AG08395 (cell line): ENCODE results near the gene AQP3.
"Not testable (repeated sequence)": the region's sequence is repeated elsewhere in the genome, so short reads cannot be mapped to it uniquely, and the experiment has no call there.

ENCODE experiments used
- DNase-seq: peaks from one replicate; pipeline ENCODE4 v3.0.0; 2012; ENCODE audit warnings: mixed read lengths, low spot score

AQP3 gene

DNA sequence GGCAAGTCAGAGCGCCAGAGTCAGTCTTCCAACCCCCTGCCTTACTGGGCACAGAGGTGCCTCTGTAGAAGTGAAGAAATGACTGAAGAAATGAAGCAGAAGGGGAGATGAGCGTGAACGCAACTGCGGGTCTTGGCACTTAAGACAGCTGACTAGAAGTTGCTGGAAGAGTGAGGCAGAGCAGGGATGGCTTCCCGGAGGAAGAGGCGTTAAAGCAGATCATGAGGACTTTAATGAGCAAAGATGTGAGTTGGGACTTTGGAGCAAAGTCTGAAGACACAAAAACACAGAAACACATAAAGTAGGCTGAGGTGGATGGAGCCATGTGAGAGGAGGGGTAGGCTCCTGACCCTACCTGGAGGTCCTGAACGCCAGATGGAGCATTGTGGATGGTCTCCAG, 7.2 kb downstream of the AQP3 start:
- DNase-seq, result no peak

GRCh38 chr9:33439731-33440130, 7.7 kb downstream of the AQP3 start:
- peak; percentile 30 for DNase-seq

- no peak for DNase-seq
Measured at GRCh38 chr9:33438926-33439680, 8.3 kb downstream of the AQP3 start.

DNA sequence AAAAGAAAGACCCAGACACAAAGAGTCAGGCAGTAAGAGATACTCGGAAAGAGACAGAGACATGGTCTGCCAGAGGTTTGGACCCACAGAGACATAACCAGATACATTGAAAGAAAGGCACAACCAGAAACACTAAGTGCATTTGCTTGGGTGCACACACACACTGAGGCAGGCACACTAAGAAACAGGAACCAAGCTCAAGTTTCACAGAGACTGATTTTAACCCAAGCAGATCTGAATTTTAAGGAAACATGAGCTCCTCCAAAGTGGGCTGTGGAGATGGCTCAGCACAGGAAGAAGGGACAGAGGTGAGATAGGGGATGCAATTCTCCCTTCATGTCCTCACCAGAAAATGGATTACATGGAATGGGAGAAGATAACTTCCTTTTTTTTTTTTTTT, 9.5 kb downstream of the AQP3 start:
- no peak for DNase-seq

- DNase-seq, result no peak
Measured at GRCh38 chr9:33437205-33437604, 10.2 kb downstream of the AQP3 start.

- DNase-seq, result no peak
Measured at GRCh38 chr9:33436445-33436844, 10.9 kb downstream of the AQP3 start.

GRCh38 chr9:33435821-33436277, 11.5 kb downstream of the AQP3 start:
- peak; percentile 34 for DNase-seq

- DNase-seq, result no peak
Measured at GRCh38 chr9:33434317-33435105, 12.9 kb downstream of the AQP3 start.

- no peak for DNase-seq
Measured at GRCh38 chr9:33433871-33434270, 13.5 kb downstream of the AQP3 start.

- no peak for DNase-seq
Measured at GRCh38 chr9:33431420-33431819, 16.0 kb downstream of the AQP3 start.

DNA sequence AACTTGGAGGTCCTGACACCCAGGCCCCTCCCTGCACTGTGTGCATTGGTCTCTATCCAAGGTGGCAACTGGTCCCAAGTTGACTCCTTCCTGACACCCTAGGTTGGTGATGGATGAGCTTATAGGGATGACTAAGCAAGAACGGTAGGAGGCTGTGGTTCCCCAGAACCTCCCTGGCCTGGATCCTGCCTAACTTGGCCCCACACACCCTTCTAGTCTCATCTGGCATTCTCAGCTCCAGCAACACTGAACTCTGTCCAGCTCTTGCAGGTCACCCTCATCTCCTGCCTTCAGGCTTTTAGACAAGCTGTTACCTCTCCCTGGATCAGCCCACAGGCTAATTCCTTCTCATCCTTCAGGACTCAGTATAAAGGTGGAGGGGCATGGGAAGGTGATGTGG, 16.5 kb downstream of the AQP3 start:
- peak; percentile 41 for DNase-seq

GRCh38 chr9:33429256-33429985, 18.0 kb downstream of the AQP3 start:
- no peak for DNase-seq

GRCh38 chr9:33426843-33427293, 20.5 kb downstream of the AQP3 start:
- no peak for DNase-seq

- no peak for DNase-seq
Measured at GRCh38 chr9:33425128-33425533, 22.3 kb downstream of the AQP3 start.

GRCh38 chr9:33424492-33424891, 22.9 kb downstream of the AQP3 start:
- DNase-seq, result not testable (repeated sequence)

DNA sequence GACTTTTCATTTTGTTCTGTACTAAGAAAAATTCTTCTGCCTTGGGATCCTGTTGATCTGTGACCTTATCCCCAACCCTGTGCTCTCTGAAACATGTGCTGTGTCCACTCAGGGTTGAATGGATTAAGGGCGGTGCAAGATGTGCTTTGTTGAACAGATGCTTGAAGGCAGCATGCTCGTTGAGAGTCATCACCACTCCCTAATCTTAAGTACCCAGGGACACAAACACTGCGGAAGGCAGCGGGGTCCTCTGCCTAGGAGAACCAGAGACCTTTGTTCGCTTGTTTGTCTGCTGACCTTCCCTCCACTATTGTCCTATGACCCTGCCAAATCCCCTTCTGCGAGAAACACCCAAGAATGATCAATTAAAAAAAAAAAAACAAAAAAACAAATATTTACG, 23.4 kb downstream of the AQP3 start:
- DNase-seq, result not testable (repeated sequence)

GRCh38 chr9:33419708-33420303, 27.6 kb downstream of the AQP3 start:
- no peak for DNase-seq

DNA sequence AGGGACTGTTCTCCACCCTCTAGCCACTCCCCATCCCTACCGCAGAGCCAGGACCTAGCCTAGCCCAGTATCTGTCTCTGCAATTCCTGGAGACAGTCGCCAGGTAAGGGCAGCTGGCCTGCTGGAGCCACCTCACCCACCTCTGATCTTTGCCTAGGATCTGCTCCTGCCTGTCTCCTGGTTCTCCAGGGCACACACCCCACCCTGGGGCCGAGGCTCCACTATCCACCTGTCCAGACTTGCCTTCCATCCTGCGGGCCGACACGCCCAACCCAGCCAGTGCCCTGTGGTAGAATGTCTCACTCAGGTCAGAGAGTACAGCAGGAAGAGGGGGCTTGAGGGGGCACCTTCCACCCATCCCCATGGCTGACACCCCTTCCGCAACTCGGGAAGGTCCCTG, 29.3 kb downstream of the AQP3 start:
- DNase-seq, result no peak

GRCh38 chr9:33416996-33417395, 30.4 kb downstream of the AQP3 start:
- no peak for DNase-seq

- DNase-seq, result peak; percentile 58
Measured at GRCh38 chr9:33415501-33416038, 31.8 kb downstream of the AQP3 start.

- no peak for DNase-seq
Measured at GRCh38 chr9:33414889-33415500, 32.4 kb downstream of the AQP3 start.
